Measurements from ENCODE around the gene KRTAP10-8.
A peak's percentile ranks its signal among the peaks of the same experiment; 100 is the strongest.
"Not testable (repeated sequence)": the region's sequence is repeated elsewhere in the genome, so short reads cannot be mapped to it uniquely, and the experiment has no call there.

Gene KRTAP10-8

GRCh38 chr21:44632067-44632466, 20.2 kb downstream of the KRTAP10-8 start:
- DNase-seq (ENCODE audit: low spot score) (no peak), ATAC-seq (ENCODE audit: low read depth) (no peak)
- no peaks in the 10 kb centered on the region for H3K36me3 ChIP-seq (ENCODE audit: low read depth)
- no peak for TF ChIP-seq CTCF (IDR thresholded peaks at IDR 0.05; ENCODE audit: poor library complexity, severe bottlenecking)
- H3K27ac ChIP-seq (ENCODE audit: poor library complexity, severe bottlenecking): no peak overlapping the region
- no peak overlapping the region for H3K4me3 ChIP-seq (ENCODE audit: severe bottlenecking)
- no peaks in the 10 kb centered on the region for H3K27me3 ChIP-seq (ENCODE audit: insufficient read depth, poor library complexity, severe bottlenecking)
- no peaks in the 10 kb centered on the region for H3K4me1 ChIP-seq (ENCODE audit: insufficient read depth, poor library complexity, severe bottlenecking)
- peaks cover 11% of the 10 kb centered on the region for H3K9me3 ChIP-seq (ENCODE audit: severe bottlenecking)

- H3K27me3 ChIP-seq (ENCODE audit: insufficient read depth, poor library complexity, severe bottlenecking): no peaks in the 10 kb centered on the region
These were observed 24.5 kb downstream of the KRTAP10-8 start for GRCh38 chr21:44636209-44637017.

GRCh38 chr21:44637018-44637850, 25.4 kb downstream of the KRTAP10-8 start, which contains the start of gene KRTAP10-10:
Gene KRTAP10-10 (plus strand): TSS chr21:44637356. CDS start chr21:44637418, 62 bp downstream.
- H3K27me3 ChIP-seq (ENCODE audit: insufficient read depth, poor library complexity, severe bottlenecking): no peaks in the 10 kb centered on the region
- DNase-seq (ENCODE audit: low spot score) (no peak), ATAC-seq (ENCODE audit: low read depth) (no peak)
- H3K27ac ChIP-seq (ENCODE audit: poor library complexity, severe bottlenecking): no peak within 1 kb of the TSS
- TF ChIP-seq CTCF (IDR thresholded peaks at IDR 0.05; ENCODE audit: poor library complexity, severe bottlenecking): no peak
- H3K4me3 ChIP-seq (ENCODE audit: severe bottlenecking): no peak within 1 kb of the TSS
- peaks cover 4% of the 10 kb centered on the region for H3K9me3 ChIP-seq (ENCODE audit: severe bottlenecking)
- no peaks in the 10 kb centered on the region for H3K36me3 ChIP-seq (ENCODE audit: low read depth)
- no peaks in the 10 kb centered on the region for H3K4me1 ChIP-seq (ENCODE audit: insufficient read depth, poor library complexity, severe bottlenecking)

More at GRCh38 chr21:44636209-44637017, 24.5 kb downstream of the KRTAP10-8 start:
- Histone ChIP-seq H3K36me3 (ENCODE audit: low read depth) (no peaks in the 10 kb centered on the region), H3K9me3 (ENCODE audit: severe bottlenecking) (peaks cover 9% of the 10 kb centered on the region), H3K27ac (ENCODE audit: poor library complexity, severe bottlenecking) (no peak overlapping the region), H3K4me1 (ENCODE audit: insufficient read depth, poor library complexity, severe bottlenecking) (no peaks in the 10 kb centered on the region), H3K4me3 (ENCODE audit: severe bottlenecking) (no peak overlapping the region)
- TF ChIP-seq CTCF (IDR thresholded peaks at IDR 0.05; ENCODE audit: poor library complexity, severe bottlenecking): no peak
- DNase-seq (ENCODE audit: low spot score) (peak; percentile 26), ATAC-seq (ENCODE audit: low read depth) (no peak)

GRCh38 chr21:44637851-44638348, 26.0 kb downstream of the KRTAP10-8 start:
- DNase-seq (ENCODE audit: low spot score); H3K27me3 ChIP-seq (ENCODE audit: insufficient read depth, poor library complexity, severe bottlenecking); H3K9me3 ChIP-seq (ENCODE audit: severe bottlenecking); H3K4me1 ChIP-seq (ENCODE audit: insufficient read depth, poor library complexity, severe bottlenecking); H3K4me3 ChIP-seq (ENCODE audit: severe bottlenecking); H3K27ac ChIP-seq (ENCODE audit: poor library complexity, severe bottlenecking); ATAC-seq (ENCODE audit: low read depth); H3K36me3 ChIP-seq (ENCODE audit: low read depth): not testable (repeated sequence)

- DNase-seq (ENCODE audit: low spot score); H3K36me3 ChIP-seq (ENCODE audit: low read depth); H3K4me3 ChIP-seq (ENCODE audit: severe bottlenecking); H3K27me3 ChIP-seq (ENCODE audit: insufficient read depth, poor library complexity, severe bottlenecking); H3K27ac ChIP-seq (ENCODE audit: poor library complexity, severe bottlenecking); H3K4me1 ChIP-seq (ENCODE audit: insufficient read depth, poor library complexity, severe bottlenecking); H3K9me3 ChIP-seq (ENCODE audit: severe bottlenecking); ATAC-seq (ENCODE audit: low read depth): not testable (repeated sequence)
These were observed 26.8 kb downstream of the KRTAP10-8 start for GRCh38 chr21:44638506-44639330.
